Activated naive CD4-positive, alpha-beta T cell treated with anti-CD3 and anti-CD28 coated beads, Interleukin-2, amount 50 U/mL, for 16 hours (primary cell): ENCODE measurements around the gene MYO18A.

Experiments used
- DNase-seq: peaks from one replicate; pipeline ENCODE4 v3.0.0-alpha.2; 2020

MYO18A gene

DNA sequence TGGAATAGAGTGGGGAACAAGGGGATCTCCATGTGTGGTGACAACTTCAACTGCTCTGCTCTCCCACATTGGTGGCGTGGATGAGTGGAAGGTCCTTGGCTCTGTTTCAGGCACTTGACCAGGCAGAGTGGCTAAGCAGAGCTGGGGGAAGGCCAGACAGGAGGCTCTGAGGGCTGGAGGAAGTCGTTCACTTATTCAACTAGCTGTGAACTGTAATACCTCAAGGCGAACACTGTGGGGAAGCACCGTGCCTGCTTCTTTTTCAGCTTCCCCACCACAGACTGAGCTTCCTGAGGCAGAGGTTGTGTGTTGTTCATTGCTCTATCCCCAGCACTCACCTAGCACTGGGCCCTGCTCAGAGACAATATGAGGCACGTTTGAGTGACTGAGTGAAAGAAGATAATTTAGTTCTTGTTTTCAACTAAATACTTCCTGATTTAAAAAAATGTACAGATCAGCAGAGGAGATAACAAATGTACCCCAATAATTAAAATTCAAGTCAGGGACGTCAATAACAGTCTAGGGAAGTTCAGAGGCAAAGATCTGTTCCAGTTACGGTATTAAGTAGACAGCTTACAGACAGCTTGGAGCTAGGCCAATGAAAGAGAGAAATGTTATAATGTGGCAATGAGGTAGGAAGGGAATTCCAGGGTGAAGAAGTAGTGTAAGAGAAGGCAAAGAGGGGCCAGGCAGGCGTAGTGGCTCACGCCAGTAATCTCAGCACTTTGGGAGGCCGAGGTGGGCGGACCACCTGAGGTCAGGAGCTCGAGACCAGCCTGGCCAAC is 34.7 kb downstream of the MYO18A start:
- peak; percentile 68 for DNase-seq

DNA sequence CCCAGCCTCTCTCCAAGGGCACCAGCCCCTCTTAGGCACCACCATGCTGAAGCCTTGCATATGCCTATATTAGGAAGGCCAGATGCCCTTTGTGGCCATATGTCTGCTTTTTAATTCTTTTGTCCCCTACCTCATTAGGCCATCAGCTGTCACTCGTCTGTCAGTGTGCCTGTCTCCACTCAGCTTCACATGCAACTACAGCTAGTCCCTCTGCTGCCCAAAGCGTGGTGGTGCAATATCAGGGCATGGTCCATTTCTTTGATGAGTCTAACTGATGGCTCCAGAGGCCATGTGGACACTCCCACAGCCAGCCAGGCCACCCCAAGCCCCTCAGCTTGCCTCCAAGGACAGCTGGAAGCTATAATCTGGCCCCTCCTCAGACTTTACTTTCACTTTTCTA is 36.3 kb downstream of the MYO18A start:
- DNase-seq: no peak

DNA sequence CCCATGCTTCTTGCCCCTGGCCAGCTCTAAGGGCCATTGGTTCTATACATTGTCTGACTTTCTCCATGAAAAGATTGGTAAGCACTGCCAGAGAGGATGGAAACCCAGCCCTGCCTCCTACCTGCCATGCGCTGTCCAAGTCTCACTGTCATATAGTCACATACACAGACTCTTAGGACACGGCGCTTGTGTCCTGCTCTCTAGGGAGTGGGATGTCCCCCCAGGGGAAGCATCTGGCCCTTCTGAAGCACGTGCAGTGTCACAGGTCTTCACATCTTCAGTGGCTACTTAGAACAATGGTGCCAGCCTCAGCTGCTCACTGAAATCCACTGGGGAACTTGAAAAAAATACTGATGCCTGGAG is 38.7 kb downstream of the MYO18A start:
- no peak for DNase-seq

DNA sequence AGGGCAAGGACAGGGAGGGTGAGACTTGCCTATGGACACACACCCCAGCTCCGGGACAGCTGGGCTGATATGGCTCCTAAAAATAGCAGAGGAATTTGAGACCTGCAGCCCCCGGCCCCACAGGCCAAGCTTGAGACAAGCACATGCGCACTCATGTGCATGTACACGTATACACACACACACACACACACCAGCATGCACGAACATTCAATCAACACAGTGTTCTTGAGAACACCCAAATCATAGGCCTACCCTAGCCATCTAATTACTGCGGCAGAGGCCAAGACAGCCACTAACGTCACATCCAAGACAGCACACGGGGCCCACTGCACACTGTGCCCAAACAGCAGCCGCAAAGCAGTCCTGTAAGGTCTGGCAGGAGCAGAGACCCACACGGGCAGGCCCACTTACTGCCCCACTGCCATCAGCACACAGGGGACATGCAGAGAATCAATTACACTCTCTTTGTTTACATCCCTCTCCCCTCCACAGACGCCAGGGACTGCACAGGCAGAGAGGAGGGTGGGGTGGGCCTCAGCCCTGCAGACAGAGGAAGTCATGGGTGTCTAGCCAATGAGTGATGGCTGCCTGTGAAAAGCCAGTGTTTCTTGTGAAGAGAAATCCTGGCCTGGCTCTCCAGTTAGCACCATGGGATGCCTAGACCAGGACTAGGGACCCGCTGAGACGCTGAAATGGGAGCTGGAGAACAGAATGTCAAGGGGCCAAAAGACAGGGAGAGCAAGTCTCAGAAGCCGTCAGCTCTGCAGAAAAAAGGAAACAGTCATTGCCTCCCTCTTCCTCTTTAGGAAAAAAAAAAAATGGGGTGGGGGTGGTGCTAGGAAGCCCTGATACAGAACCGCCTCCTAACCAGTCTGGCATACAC is 39.3 kb downstream of the MYO18A start:
- DNase-seq: peak; percentile 40

DNA sequence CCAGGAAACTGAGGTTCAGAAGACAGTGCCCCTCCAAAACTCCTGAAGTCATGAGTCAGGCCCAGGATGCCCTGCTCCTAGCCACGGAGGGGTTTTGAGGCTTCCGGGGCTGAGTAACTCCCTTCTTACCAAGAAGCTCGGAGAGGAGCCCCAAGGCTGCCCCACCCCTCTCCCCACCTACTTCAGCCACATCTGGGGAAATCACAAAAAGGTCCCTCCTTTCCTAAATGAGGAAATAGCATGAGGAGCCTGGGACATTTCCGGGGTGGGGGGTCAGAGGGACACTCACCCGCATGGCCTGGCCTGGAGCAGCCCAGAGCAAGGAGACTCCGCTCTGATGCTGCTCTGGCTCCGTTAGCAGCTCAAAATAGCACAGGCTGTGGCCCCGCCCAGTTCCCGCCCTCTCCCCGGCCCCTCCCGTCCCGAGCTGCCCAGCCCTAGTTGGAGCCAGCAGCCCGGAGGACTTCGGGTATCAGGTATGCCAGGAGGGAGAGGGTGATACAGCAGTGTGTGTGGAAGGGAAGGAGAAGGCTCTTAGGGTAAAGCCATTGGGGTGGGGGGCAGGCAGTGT is 40.1 kb downstream of the MYO18A start:
- DNase-seq: peak; percentile 70

DNA sequence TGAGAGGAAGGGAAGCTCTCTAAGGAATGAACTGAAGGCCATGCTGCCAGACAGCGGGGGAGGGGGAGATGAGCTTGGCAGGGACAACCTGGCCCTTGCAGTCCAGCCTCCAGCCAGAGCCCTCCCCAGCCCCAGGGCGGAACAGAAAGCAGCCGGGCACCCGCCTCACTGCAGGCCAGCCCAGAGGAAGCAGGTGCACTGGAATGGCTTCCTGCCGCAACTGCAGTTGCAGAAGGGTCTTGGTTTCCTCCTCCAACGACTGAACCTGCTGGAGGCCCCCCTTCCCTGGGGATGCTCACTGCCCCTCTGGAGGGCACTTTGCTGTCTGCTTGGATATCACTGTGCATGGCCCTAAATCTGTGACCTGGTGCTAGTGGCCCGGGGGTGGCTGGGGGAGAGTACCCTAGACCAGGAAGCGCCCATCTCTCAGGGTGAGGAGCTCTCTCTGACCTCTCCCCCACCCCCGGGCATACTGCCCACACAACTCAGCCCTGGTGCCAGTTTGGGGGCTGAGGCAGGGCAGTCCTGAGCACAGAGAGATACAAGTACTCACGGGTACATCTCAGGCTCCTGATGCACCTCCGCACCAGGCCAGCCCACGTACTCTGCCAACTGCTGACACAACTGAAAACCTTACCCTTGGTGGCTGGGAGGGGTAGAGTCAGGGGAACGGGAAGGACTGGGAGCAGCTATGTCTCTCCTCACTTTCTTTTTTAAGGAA is 41.1 kb downstream of the MYO18A start:
- DNase-seq: peak; percentile 41

DNA sequence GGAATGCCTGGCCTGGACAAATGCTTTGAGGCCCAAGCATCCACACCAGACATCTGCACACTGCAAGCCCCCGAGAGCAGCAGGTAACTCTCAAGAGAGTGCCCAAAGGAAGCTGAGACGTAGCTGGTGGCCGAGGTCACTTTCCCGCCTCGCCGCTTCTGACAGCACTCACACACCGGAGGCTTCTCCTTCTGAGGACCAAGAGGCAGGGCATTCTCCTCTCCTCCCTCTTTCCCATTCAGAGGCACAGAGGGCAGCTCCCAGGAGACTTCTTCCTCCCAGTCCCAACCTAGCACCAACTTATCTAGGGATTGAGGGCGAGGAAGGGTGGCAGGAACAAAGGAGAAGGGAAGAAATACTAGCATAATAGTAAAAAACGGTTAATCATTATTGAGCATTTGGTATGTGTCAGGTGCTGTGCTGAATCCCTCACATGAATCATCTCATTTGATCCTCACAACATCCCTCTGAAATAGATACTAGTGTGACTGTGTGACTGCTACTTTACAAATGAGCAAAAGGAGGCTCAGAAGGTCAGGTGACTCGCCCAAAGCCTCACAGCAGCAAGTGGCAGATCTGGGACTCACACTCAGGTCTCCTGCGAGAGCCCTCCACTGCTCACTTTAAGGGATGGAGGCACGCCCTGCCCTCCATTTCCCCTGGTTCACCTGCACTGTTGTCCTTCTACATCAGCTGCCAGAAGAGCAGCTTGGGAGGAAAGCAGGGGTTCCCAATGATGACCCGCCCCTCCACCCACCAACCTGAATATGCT is 41.8 kb downstream of the MYO18A start:
- peak; percentile 70 for DNase-seq

DNA sequence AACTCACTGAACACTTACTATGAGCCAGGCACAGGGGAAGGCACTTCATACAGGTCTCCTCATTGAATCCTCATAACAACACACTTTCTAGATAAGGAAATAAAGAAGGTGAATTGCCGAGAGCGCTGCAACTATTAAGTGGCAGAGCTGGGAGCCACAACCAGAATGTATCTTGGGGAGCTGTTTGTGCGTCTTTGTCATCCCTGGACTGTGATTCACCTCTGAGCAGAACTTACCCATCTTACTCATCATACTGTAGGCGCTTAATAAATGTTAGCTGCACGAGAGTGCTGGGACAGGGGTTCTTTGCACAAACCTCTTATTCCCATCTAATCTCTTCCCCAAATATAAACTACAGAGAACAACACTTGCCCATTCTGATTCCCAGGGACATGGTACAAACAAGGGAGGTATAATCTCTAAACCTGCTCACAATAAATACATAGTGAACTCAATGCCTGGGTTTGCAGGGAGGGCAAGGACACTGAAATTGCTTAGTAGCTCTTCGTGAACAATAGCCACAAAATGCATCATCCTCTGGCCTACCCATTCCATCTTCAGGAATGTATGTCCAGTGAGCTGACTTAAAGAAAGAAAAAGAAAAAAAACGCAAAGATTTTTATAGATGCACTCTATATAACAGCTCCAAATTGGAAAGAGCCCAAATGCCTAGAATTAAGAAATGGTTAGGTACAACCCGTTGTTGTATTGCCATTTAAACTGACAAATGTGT is 43.0 kb downstream of the MYO18A start:
- DNase-seq: peak; percentile 27

DNA sequence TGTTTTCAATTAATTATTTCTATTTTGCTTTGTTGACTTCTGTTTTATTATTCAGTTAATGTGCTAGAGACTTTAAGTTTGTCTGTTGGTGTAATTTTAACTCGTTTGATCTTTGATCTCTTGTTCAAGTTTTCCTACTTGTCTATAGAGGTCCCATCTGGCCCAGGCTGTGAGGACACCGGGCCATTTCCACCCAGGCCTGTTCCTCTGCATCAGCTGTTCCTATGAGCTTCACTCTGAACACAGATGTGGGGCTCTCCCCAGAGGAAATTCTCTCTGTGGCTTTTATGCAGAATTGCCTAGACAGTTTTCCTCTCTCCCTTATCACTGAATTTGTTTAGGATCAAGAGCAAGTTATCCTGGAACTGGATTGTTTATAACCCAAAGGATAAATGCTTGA is 44.7 kb downstream of the MYO18A start:
- no peak for DNase-seq

DNA sequence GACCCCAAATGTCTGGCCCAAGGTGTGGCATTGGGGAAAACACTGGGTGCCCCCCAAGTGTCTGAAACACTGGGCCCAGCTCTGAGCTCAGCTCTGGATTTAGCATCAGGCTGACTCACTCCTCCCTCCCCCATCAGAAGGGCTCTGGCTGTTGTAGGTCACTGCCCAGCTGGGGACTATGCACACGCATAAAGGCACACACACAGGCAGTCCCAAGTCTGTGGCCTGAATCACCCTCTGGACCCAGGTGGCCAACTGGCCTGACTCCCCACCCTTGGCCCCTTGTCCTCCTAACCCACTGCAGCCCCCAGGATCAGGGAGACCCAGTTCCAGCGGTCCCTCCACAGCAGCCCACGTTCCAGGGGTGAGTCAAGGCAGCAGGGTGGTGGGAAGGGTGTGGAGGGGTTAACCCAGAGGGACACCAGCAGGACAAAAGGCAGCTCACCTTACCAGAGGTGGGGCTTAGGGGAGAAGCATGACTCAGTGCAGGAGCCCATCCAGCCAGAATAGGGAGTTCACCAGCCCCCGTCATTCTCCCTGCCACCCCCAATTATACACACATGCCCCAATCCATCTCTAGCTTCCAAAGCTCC is 47.0 kb downstream of the MYO18A start:
- no peak for DNase-seq

DNA sequence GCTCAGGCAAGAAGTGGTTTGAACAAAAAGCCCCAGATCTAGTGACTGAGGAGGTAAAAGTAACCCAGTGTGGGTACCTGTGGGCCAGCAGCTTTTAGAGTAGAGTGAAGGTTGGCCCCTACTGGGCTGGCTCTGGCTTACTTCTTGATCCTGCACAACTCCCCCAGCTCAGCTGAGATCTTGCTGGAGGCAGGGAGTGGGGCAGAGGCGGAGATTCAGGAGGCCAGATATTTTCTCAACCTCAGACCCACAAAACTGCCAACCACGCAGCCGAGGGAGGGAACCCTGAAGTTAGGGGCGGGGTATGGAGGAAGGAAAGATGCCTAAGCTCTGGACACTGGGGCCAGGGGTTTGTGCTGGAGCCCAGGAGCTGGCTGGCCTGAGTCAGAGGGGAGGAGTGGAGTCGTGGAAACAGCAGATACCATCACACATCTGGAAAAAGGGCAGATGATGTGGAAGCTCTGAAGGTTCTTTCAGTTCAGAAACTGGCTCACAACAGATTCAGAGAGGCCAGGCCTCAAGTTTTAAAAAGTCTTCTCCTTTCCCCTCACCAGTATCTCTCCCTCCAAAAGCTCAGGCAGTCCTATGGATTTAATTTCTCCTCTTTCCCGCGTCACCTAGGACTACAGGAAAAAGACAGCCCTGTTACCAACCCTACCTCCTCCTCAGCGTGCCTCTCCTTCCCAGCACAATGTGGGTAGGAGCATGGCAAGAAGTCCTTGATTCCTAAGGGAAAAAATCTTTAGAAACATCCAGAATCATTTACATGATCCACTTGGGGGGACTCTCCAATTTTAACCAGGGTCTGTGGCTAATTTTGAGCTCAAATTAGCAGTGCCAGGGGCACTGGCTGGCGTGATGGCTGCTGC is 48.1 kb downstream of the MYO18A start:
- no peak for DNase-seq

DNA sequence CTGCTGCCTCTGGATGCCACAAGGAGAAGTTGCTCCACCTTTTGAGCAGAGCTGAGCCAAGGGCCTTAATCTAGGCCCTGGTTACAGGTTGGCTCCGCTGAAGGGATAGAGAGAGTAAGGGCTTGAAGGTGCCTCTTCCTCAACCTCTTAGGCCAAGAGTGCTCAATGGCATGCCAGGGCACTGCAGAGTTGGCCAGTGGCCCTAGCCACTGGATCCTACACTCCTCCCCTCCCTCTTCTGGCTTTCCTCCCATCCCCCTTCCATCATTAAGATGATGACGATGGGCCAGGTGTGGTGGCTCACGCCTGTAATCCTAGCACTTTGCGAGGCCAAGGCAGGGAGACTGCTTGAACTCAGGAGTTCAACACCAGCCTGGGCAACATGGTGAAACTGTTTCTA is 50.5 kb downstream of the MYO18A start:
- DNase-seq: no peak

DNA sequence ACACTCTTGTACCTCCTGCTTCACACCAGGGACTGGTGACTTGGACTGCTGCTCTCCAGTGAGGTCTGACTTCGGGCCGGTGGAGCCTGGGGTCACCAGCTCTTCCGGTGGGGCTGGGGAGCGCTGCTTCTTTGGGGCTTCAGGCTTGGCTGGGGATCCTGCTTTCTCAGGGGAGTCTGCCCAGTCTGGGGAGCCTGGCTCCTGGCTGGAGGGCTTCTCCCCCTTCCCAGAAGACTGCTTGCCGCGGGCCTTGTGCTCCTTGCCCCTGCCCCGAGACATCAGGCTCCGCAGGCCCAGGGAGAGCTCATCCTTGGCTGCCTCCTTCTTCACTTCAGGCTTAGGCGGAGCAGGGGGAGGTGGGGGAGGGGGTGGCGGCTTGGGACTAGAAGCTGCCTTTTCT is 52.4 kb downstream of the MYO18A start:
- DNase-seq: no peak

DNA sequence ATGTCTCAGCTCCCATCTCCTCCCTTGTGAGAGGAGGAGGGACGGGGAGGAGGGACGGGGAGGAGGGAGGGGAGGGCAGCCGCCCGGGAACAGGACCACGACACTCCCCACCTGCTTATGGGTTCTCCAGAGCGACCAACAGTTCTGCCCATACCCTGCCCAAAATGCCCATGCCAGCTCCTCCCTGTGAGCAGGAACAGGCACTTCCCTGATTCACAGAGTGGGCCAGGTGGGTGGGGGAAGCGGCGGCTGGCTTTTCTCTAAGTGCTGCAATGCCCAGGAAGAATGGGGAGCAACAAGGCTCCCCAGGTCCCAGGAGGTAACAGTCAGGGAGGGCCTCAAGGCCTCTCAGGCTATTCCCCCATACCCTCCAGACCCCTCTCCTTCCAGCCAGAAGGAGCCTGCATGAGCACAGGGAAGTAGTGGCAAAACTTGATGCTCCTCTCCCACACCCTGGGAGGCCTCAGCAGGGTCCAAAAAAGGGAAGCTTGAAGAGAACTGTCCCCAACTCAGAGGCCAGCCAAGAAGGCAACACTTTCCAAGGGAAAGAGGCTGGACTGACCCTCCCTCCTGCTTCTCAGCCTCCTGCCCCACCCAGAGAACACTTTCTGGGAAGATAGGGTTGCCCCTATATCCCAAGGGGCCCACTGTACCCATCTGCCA is 53.8 kb downstream of the MYO18A start:
- no peak for DNase-seq

DNA sequence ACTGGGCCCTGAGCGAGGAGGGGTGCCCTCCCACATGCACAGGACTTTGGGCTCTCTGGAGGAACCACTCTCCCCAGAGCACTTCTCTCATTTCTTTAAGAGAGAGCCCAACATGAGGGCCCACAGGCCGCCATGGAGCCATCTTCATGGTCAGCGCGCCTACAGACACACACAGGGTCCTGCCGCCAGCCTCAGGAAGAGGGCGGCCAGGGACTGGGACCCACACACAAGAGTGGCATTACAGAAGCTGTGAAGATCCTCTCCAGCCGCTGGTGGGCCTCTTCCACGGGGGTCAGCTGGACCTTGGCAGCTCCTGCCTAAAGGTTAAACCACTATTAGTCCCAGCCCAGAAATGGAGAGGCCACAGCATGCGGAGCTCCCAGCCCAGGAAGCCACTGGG is 54.5 kb downstream of the MYO18A start:
- no peak for DNase-seq

DNA sequence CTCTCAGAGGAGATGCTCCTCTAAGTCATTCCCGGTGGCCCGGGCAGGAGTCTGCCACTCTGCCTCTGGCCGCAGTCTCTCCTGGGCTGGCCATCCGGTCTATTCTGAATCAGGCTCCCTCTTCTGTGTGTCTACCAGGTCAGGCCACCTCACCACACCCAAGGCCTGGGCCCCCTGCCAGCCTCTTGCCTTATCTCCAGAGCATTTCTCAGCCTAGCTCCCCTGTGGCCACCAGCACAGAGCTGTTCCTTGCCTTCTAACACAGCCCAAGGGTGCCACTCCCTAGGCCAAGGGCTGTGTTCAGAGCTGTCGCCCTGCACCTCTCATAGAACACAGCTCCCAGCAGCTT is 55.3 kb downstream of the MYO18A start:
- DNase-seq: no peak

DNA sequence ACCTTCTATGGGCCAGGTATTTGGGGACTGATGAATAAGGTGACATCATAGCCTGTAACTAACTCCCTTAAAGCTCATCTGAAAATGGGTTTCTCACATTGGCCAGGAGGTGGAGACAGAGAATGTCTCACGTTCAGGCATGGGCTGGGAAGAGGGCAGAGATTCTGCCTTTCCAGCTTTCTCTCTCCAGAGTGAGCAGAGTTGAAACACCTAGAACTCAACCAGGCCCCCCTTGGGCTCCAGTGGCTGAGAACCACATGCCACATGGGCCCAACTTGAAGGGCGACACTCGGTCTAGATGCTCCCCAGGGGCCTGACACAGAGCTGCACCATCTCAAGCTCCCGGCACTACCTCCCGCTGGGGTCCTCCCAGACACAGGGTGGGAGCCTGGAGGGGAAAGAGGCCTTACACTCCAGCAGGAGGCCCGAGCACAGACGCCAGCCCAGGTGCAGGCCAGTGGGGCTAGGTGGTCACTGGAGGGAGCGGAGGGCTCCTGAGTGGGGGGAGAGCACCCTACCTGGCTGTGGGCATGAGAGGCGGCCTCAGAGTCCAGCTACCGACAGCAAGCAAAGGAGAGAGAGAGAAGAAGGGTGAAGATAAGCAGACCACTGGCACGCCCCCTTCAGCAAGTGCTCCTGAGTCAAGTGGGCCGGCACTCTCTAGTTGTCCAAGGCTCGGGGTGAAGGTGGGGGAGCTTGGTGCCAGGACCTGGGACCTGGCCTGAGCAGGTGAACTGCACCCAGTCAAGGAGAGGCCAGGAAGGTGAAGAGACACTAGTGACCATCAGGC is 55.9 kb downstream of the MYO18A start:
- DNase-seq: no peak

DNA sequence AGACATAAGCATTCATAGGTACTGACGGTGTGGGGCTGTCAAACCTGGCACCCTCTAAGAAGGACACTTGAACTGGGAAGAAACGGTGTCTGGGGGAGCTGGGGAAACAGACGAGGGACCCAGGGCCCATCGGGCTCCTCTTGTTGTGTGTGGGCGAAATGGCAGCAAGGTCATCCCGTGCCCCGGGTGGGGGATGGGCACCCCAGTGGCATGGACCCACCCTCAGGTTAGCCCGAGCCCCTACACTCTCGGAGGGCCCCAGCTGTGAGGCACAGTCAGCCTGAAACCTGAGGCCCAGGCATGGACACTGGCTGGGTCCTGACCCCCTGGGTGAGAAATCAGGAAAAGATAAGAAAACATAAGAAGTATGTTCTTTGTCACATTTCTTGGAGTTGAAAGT is 57.1 kb downstream of the MYO18A start:
- no peak for DNase-seq

DNA sequence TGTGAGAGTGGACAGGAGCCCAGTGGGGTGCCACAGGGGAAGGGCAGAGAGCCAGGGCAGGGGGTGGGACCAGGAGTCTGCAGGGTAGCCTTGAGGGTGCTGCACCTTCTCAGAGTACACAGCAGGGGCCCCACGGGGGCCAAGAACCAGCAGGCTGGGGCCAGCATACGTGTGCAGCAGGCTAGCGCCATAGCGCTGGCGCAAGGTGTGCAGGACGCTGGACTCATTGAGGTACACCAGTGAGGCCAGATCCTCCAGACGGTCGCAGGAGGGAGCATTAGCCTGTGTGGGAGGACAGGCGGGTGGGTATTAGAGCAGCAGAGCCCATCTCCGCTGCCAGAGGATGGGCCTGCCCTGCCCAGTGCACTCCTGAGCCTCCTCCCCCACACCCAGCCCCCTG is 58.8 kb downstream of the MYO18A start:
- DNase-seq: no peak
